T-helper 1 cell treated with Interleukin-12 subunit alpha and Interleukin-12 subunit beta and Interleukin-4 antibody, amounts not matched to agents 30 μg/mL and 1 μg/mL, for 36 hours (primary cell): ENCODE measurements around the gene CCDC92.

ENCODE experiments used
- H3K27ac Mint-ChIP-seq: one replicate; pipeline ENCODE4 v1.8.0; 2021; ENCODE audit warnings: mild to moderate bottlenecking, mixed read lengths
- H3K27me3 Mint-ChIP-seq: one replicate; pipeline ENCODE4 v1.8.0; 2021; ENCODE audit warnings: low read depth, mixed read lengths
- H3K36me3 Mint-ChIP-seq: one replicate; pipeline ENCODE4 v1.8.0; 2021; ENCODE audit warnings: low read depth, mixed read lengths
- H3K4me1 Mint-ChIP-seq: one replicate; pipeline ENCODE4 v1.8.0; 2021; ENCODE audit warnings: low read depth, mixed read lengths
- H3K4me3 Mint-ChIP-seq: one replicate; pipeline ENCODE4 v1.8.0; 2021; ENCODE audit warnings: mild to moderate bottlenecking, moderate library complexity, mixed read lengths
- H3K9me3 Mint-ChIP-seq: one replicate; pipeline ENCODE4 v1.8.0; 2021; ENCODE audit warnings: mixed read lengths

CCDC92 gene

DNA sequence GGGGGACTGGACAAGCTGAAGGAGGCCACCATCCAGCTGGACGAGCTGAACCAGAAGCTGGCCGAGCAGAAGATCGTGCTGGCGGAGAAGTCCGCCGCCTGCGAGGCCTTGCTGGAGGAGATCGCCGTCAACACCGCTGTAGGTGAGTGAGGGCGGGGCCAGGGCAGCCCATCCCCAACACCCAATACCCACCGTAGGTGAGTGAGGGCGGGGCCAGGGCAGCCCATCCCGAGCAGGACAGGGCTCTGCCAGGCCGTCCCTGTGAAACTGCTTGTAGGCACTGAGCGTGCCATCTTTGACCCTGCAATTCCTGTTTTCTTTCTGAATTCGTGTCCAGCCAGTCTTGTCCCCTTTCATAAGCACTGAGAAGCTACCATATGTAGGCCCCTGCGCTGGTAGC, 74.0 kb downstream of the CCDC92 start:
- Mint-ChIP-seq H3K27ac (no peak overlapping the region), H3K4me3 (no peak overlapping the region), H3K9me3 (no peaks in the 10 kb centered on the region), H3K27me3 (peaks cover 3% of the 10 kb centered on the region), H3K4me1 (peaks cover 5% of the 10 kb centered on the region), H3K36me3 (no peaks in the 10 kb centered on the region)

DNA sequence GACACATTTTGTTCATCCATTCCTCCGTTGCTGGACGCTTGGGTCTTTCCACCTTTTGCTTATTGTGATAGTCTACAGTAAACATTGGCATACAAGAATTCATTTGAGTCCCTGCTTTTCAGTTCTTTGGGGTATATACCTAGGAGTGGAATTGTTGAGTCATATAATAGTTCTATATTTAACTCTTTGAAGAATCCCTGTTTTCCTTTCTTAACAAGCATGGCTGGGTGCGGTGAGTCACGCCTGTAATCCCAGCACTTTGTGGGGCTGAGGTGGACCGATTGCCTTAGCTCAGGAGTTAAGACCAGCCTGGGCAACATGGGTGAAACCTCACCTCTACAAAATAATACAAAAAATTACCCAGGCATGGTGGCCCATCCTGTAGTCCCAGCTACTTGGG, 75.4 kb downstream of the CCDC92 start:
- H3K9me3 Mint-ChIP-seq: no peaks in the 10 kb centered on the region
- no peak overlapping the region for H3K27ac Mint-ChIP-seq
- H3K4me1 Mint-ChIP-seq: peaks cover 5% of the 10 kb centered on the region
- peaks cover 3% of the 10 kb centered on the region for H3K27me3 Mint-ChIP-seq
- H3K4me3 Mint-ChIP-seq: no peak overlapping the region
- H3K36me3 Mint-ChIP-seq: no peaks in the 10 kb centered on the region

DNA sequence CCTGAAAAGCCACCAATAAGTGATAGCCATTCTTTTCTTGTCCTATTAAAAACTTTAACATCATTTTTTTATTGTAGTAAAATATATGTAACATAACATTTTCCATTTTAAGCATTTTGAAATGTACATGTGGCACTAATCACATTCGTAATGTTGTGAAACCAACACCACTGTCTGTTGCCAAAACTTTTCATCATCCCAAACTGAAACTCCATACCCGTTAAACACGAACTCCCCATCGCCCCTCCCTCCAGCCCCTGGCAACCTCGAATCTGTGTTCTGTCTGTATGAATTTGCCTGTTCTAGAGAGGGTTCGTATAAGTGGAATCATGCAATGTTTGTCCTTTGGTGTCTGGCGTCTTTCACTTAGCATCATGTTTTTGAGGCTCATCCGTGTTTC, 75.9 kb downstream of the CCDC92 start:
- H3K9me3 Mint-ChIP-seq: no peaks in the 10 kb centered on the region
- H3K36me3 Mint-ChIP-seq: no peaks in the 10 kb centered on the region
- no peak overlapping the region for H3K4me3 Mint-ChIP-seq
- peaks cover 3% of the 10 kb centered on the region for H3K27me3 Mint-ChIP-seq
- H3K4me1 Mint-ChIP-seq: peaks cover 5% of the 10 kb centered on the region
- no peak overlapping the region for H3K27ac Mint-ChIP-seq

DNA sequence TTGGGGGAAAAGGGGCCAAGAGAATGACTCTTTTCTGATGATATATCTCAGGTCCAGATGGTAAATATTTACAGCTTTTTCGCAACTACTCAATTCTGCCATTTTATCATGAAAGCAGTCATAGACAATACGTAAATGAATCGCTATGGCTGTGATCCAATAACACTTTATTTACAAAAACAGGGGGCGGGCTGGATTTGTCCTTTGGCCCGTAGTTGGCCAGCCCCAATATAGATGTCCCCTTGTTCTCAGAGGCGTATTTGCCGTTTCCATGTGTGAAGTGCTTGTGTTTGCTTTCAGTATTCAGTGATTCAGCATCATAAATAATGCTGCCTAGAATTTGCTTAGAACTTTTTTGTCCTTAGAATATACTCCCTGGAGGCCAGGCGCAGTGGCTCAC, 77.2 kb downstream of the CCDC92 start:
- no peaks in the 10 kb centered on the region for H3K9me3 Mint-ChIP-seq
- H3K4me3 Mint-ChIP-seq: no peak overlapping the region
- no peaks in the 10 kb centered on the region for H3K4me1 Mint-ChIP-seq
- no peaks in the 10 kb centered on the region for H3K36me3 Mint-ChIP-seq
- H3K27ac Mint-ChIP-seq: no peak overlapping the region
- peaks cover 3% of the 10 kb centered on the region for H3K27me3 Mint-ChIP-seq

DNA sequence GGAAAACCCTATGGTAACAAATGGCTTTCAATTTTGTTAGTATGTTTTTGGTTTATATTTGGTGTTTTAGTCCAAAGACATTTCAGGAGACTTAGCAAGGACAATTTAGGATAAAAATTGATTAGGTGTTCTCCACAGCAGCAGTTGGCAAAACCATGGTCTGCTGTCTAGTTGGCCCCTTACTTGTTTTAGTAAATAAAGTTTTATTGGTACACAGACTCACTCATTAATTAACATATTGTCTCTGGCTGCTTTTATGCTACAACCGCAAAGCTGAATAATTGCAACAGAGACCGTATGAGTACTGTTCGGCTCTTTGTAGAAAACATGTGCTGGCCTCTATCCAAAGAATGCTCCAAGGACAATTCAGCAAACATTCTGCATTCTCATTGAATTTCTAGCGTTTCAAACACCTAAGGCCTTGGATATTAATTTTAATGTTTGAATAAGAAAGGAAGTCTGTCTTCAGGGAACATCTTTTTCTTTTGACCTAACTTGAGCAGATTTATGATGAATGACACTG, 77.7 kb downstream of the CCDC92 start:
- no peaks in the 10 kb centered on the region for H3K36me3 Mint-ChIP-seq
- no peaks in the 10 kb centered on the region for H3K4me1 Mint-ChIP-seq
- H3K27ac Mint-ChIP-seq: no peak overlapping the region
- H3K4me3 Mint-ChIP-seq: no peak overlapping the region
- H3K9me3 Mint-ChIP-seq: no peaks in the 10 kb centered on the region
- H3K27me3 Mint-ChIP-seq: peaks cover 3% of the 10 kb centered on the region

DNA sequence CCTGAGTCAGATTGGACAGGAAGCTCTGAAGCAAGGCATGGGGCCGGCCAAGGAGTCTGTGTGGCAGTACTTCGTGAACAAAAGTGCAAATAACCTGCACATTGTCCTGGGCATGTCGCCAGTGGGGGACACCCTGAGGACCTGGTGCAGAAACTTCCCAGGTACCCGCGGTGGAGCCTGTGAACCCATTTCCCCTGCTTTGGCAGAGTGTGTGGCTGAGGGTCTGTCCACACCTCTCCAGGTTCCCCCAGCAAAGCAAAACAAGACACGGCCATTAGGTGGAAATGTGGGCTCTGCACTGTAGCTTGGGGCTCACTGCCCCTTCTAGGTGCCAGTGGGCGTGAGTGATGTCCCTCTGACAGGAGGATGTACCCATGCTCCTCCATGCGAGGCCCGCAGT, 79.4 kb downstream of the CCDC92 start:
- Mint-ChIP-seq H3K4me3 (no peak overlapping the region), H3K36me3 (no peaks in the 10 kb centered on the region), H3K27me3 (peaks cover 3% of the 10 kb centered on the region), H3K4me1 (no peaks in the 10 kb centered on the region), H3K27ac (no peak overlapping the region), H3K9me3 (no peaks in the 10 kb centered on the region)

DNA sequence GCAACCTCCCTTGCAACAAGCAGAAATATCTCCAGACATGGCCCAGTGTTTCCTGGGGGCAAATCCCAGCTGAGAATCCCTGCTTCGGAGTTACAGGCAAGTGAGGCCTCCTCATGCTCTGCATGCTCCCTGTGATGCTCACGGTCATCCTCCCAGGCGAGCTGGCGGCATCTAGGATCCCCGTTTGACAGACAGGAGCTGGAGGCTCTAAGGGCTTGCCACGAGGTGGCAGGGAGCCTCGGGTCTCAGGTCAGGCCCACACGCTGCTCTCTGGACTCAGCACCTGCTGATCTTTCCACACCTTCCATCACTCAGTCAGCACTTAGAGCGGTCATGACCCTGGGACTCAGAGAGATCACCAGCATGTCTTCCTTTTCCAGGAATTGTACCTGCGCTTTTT, 79.8 kb downstream of the CCDC92 start:
- H3K27me3 Mint-ChIP-seq: peaks cover 3% of the 10 kb centered on the region
- H3K27ac Mint-ChIP-seq: no peak overlapping the region
- H3K36me3 Mint-ChIP-seq: no peaks in the 10 kb centered on the region
- no peaks in the 10 kb centered on the region for H3K4me1 Mint-ChIP-seq
- no peaks in the 10 kb centered on the region for H3K9me3 Mint-ChIP-seq
- no peak overlapping the region for H3K4me3 Mint-ChIP-seq

DNA sequence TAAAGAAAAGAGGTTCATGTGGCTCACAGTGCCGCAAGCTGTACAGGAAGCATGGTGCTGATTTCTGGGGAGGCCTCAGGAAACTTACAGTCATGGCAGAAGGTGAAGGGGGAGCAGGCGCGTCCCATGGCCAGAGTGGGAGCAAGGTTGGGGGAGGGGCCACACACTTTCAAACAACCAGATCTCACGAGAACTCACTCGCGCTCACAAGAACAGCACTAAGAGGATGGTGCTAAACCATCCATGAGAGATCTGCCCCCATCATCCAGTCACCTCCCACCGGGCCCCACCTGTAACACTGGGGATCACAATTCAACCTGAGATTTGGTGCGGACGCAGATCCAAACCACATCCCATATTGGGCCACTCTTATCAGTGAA, 80.5 kb downstream of the CCDC92 start:
- no peak overlapping the region for H3K27ac Mint-ChIP-seq
- H3K27me3 Mint-ChIP-seq: peaks cover 3% of the 10 kb centered on the region
- H3K9me3 Mint-ChIP-seq: no peaks in the 10 kb centered on the region
- no peaks in the 10 kb centered on the region for H3K36me3 Mint-ChIP-seq
- no peaks in the 10 kb centered on the region for H3K4me1 Mint-ChIP-seq
- H3K4me3 Mint-ChIP-seq: no peak overlapping the region

DNA sequence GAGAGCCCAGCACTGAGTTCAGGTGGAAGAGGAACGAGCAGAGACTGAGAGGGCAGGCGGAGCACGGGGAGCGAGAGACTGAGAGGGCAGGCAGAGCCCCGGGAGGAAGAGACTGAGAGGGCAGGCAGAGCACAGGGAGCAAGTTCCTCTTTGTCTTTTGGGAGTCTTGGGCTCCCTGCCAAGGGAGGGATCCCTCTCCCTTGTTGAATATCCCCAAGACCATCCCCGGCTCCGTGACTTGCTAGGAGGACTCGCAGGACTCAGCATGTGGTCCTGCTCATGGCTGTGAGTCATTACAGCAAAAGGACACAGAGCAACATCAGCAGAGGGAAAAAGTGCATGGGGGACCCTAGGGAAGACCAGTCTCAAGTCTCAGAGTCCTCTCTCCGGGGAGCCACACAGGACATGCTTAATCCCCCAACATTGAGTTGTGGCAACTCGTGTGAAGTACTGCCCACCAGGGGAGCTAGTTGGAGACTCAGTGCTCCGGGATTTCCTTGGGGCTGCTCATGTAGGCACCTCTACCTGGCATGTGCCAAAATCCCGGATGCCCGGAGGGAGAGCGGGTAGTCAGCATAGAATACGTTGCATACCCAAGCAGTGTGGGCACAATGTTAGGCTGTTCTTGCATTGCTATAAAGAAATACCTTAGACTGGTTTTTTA, 81.0 kb downstream of the CCDC92 start:
- Mint-ChIP-seq H3K27ac (no peak overlapping the region), H3K4me3 (no peak overlapping the region), H3K27me3 (peaks cover 3% of the 10 kb centered on the region), H3K4me1 (no peaks in the 10 kb centered on the region), H3K36me3 (no peaks in the 10 kb centered on the region), H3K9me3 (no peaks in the 10 kb centered on the region)

DNA sequence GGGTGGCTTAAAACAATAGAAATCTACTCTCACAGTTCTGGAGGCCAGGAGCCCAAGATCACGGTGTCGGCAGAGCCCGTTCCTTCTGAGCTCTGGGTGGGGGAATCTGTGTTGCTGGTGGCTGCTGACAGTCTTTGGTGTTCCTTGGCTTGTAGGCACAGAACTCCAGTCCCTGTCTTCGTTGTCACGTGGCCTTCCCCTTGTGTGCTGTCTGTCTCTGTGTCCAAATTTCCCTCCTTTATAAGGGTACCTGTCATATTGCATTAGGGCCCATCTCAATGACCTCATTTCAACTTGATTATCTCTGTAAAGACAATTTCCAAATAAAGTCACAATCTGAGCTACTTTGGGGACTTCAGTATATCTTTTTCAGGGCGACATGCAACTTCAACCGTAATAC, 81.6 kb downstream of the CCDC92 start:
- H3K4me1 Mint-ChIP-seq: no peaks in the 10 kb centered on the region

DNA sequence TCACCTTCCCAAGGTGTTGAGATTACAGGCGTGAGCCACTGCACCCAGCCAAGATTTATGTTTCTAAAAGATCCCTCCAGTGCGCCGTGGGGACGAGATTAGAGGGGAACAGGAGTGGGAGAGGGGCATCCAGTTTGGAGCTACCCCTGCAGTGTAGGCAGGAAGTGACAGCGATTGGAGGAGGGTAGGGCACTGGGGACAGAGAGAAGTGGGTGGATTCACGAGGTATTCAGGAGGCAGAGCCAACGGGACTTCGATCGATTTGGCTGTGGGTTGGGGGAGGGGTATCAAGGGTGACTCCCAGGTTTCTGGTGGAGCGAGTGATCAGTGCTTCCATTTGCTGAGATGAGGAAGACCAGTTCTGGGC, 82.1 kb downstream of the CCDC92 start:
- Mint-ChIP-seq H3K27ac (no peak overlapping the region), H3K4me1 (no peaks in the 10 kb centered on the region), H3K27me3 (peaks cover 7% of the 10 kb centered on the region), H3K9me3 (no peaks in the 10 kb centered on the region), H3K4me3 (no peak overlapping the region), H3K36me3 (no peaks in the 10 kb centered on the region)

More for the DNA sequence above, 81.6 kb downstream of the CCDC92 start:
- Mint-ChIP-seq H3K27me3 (peaks cover 5% of the 10 kb centered on the region), H3K9me3 (no peaks in the 10 kb centered on the region), H3K27ac (no peak overlapping the region), H3K36me3 (no peaks in the 10 kb centered on the region), H3K4me3 (no peak overlapping the region)

DNA sequence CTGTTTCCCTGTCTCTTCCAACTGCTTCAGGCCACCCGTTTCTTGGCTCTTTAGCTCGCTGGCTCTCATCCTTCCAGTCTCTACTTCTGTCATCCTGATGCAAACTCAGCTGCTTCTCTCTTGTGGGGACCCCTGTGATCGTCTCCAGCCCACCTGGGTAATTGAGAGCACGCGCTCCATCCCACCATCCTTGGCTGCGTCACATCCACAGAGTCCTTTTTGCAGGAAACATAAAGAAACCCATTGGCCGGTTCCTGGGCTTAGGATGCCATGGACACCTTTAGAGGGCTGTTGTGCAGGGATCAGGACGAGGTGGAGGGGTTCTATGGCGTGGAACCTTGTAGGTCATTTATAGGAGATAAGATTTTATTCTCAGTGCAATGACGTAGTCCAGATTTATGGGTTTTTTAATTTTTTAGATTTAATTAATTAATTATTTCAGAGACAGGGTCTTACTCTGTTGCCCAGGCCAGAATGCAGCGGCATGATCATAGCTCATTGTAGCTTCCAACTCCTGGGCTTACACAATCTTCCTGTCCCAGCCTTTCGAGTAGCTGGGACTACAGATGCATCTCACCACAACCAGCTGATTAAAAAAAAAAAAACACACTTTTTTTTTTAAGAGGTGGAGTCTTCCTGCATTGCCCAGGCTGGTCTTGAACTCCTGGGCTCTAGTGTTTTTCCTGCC, 82.6 kb downstream of the CCDC92 start:
- Mint-ChIP-seq H3K9me3 (no peaks in the 10 kb centered on the region), H3K27me3 (peaks cover 7% of the 10 kb centered on the region), H3K36me3 (no peaks in the 10 kb centered on the region), H3K4me1 (no peaks in the 10 kb centered on the region), H3K4me3 (no peak overlapping the region), H3K27ac (no peak overlapping the region)

DNA sequence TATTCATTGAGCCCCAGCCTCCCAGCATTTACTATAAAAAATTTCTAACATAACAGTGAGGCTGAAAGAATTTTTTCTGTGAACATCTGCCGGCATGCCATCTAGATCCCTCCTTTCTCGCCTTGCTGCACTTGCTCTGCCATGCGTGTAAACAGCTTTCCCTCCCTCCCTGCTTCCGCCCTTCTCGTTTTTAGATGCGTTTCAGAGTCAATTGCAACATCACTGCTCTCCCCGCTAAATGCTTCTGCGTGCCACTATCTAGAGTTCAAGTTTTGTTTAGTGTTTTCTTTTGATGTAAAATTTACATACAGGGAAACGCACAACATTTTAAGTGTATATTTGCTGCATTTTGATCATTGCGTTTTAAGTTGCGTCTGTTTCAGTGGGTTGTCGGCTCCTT, 83.6 kb downstream of the CCDC92 start:
- no peak overlapping the region for H3K27ac Mint-ChIP-seq
- no peaks in the 10 kb centered on the region for H3K9me3 Mint-ChIP-seq
- H3K36me3 Mint-ChIP-seq: no peaks in the 10 kb centered on the region
- no peak overlapping the region for H3K4me3 Mint-ChIP-seq
- H3K4me1 Mint-ChIP-seq: no peaks in the 10 kb centered on the region
- H3K27me3 Mint-ChIP-seq: peaks cover 7% of the 10 kb centered on the region

DNA sequence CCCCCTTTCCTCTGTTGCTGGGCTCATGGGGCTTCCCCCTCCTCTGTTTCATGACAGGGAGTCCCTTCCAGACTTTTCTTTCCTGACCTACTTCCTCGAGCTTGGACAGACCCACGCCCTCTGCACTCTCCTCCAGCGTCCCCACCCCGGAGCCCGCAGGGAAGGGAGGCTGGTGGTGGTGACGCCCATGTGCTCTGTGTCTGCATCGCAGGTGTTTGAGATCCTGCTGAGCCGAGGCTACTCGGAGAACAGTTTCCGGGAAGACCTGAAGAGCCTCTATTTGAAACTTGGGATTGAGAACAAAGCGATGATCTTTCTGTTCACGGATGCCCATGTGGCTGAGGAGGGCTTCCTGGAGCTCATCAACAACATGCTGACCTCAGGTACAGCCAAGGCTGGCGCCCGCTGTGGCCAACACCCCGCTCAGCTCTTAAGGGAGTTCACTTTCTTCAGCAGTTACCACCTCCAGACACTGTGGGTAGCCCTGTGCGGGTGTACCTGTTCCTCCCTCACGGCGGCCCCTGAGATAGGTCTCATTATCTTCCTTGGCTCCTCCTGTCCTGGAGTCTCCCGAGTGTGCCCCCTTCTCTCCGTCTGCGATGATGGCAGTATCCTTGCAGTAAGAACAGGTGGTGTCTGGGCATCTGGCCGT, 85.6 kb downstream of the CCDC92 start:
- H3K4me3 Mint-ChIP-seq: no peak overlapping the region
- no peaks in the 10 kb centered on the region for H3K36me3 Mint-ChIP-seq
- H3K27me3 Mint-ChIP-seq: peaks cover 12% of the 10 kb centered on the region
- H3K9me3 Mint-ChIP-seq: no peaks in the 10 kb centered on the region
- H3K4me1 Mint-ChIP-seq: no peaks in the 10 kb centered on the region
- no peak overlapping the region for H3K27ac Mint-ChIP-seq

DNA sequence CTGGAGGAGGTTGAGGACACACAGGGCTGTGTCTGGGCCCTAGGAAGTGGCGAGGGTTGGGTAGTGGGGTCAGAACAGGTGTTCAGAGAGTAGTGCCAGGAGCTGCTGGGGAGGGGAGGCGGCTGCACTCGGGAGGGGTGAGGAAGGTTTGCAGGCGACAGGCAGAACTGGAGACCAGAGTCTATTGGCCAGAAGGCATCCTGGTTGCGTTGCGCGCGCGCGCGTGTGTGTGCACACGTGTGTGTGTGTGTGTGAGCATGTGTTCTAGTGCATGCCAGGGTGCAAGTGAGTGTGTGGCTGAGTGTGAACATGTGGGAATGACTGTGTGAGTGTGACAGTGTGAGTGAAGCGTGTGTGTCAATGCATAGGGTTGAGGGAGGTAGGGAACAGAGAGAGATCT, 86.4 kb downstream of the CCDC92 start:
- Mint-ChIP-seq H3K4me3 (no peak overlapping the region), H3K27ac (no peak overlapping the region), H3K9me3 (no peaks in the 10 kb centered on the region), H3K4me1 (no peaks in the 10 kb centered on the region), H3K27me3 (peaks cover 12% of the 10 kb centered on the region), H3K36me3 (no peaks in the 10 kb centered on the region)
